Ovary (tissue), 9 donors: ENCODE results near the gene EGFLAM. TPM values are rescaled to one million over a fixed set of nuclear protein-coding genes. Genes with fewer than 3 reads are reported as not detected.

ENCODE experiments used
- DNase-seq, 5 donors: peaks; one replicate each; pipeline ENCODE4 v3.0.0-alpha.2; 2019 to 2020
- H3K27ac ChIP-seq, 2 donors: fragments of 200-600 bp; one replicate each; pipeline versions ENCODE4 v1.5.1 to v1.8.0; 2019 to 2022
- H3K27me3 ChIP-seq: fragments of 200-600 bp; one replicate; pipeline ENCODE4 v1.8.0; 2022
- H3K36me3 ChIP-seq: fragments of 200-600 bp; sonication (generic); one replicate; pipeline ENCODE4 v1.5.1; 2019
- H3K4me1 ChIP-seq: one replicate; pipeline ENCODE4 v1.8.1; 2013; ENCODE audit warnings: mild to moderate bottlenecking, moderate library complexity; ENCODE audit not compliant: insufficient read depth
- H3K4me3 ChIP-seq: fragments of 200-600 bp; sonication (generic); one replicate; pipeline ENCODE4 v1.5.1; 2017
- H3K9me3 ChIP-seq, 2 donors: fragments of 200-600 bp in 1 of 2; sonication (generic) in 1 of 2; one replicate each; pipeline versions ENCODE4 v1.5.1 to v1.8.1; 2013 to 2019; ENCODE audit warnings: mild to moderate bottlenecking in 1 of 2, moderate library complexity in 1 of 2
- EP300 ChIP-seq: sonication (generic); formaldehyde crosslinking; IDR thresholded peaks from one replicate; pipeline ENCODE4 v1.6.1; 2017; ENCODE audit warnings: antibody characterized with exemption
- POLR2A ChIP-seq: fragments of 450-650 bp; IDR thresholded peaks from one replicate; pipeline ENCODE4 v1.6.1; 2017; ENCODE audit warnings: antibody characterized with exemption, mild to moderate bottlenecking, moderate library complexity
- WGBS, 3 donors: extraction: QIAGEN DNeasy Blood & Tissue Kit in 1 of 3; methylation state at CpG; one replicate each; pipeline versions ENCODE4 v1.1.5 to v1.1.7; 2013 to 2017; 5-methylcytosine and 5-hydroxymethylcytosine counted together
- intact Hi-C, 4 donors: fragments of 100-400 bp; cut with DNase I; formaldehyde crosslinking; loops; one replicate each; pipeline versions ENCODE4 v1.11.0 to v1.15.1; 2022 to 2023
- polyA plus RNA-seq, 2 donors: library from polyadenylated mRNA; stranded (reverse); fragments of 200-250 nt in 1 of 2; fragments of 350-450 nt in 1 of 2; fragmentation: Illumina TruSeq in 1 of 2; extraction: RNeasy Lipid Tissue Mini Kit (QIAGEN cat#74804) in 1 of 2; gene quantifications; one replicate each; pipeline ENCODE4 v1.2.3, GENCODE V29; 2013 to 2014
- total RNA-seq, 7 donors: library from RNA; depleted of rRNA in 2 of 7; stranded (reverse); fragments of >200 nt in 2 of 7; fragmentation: NEBNext Ultra II Directional in 3 of 7; extraction: Animal tissue kit (Norgen Biotek cat#: 25700) in 3 of 7; gene quantifications; one replicate each; pipeline versions ENCODE4 v1.1.0 to v1.2.4, GENCODE V29; 2016 to 2023
- TF ChIP-seq, protein P1 (sequence below), 3 donors: fragments of 450-650 bp in 2 of 3; fragments of 200-600 bp in 1 of 3; IDR thresholded peaks; one replicate each; pipeline versions ENCODE4 v1.5.1 to v1.8.0; 2016 to 2022; ENCODE audit warnings: antibody characterized with exemption in 3 of 3, mild to moderate bottlenecking in 1 of 3
- donor health status: DM: no; HTN: no; CAD: no; lungs with moderate emphysema.
- donor health status: DM: no; HTN: no; CAD: no.
- donor health status: Bipolar disorder and iron deficiency.
- donor health status: DM: yes; HTN: yes; CAD: no.
- donor health status: DM: no; HTN: no; CAD: no.
- donor health status: DM: yes; HTN: yes; CAD: no.

EGFLAM gene
- total and polyA plus RNA-seq, 9 donors: 6.1 to 37.8 (median 17.1) TPM

DNA sequence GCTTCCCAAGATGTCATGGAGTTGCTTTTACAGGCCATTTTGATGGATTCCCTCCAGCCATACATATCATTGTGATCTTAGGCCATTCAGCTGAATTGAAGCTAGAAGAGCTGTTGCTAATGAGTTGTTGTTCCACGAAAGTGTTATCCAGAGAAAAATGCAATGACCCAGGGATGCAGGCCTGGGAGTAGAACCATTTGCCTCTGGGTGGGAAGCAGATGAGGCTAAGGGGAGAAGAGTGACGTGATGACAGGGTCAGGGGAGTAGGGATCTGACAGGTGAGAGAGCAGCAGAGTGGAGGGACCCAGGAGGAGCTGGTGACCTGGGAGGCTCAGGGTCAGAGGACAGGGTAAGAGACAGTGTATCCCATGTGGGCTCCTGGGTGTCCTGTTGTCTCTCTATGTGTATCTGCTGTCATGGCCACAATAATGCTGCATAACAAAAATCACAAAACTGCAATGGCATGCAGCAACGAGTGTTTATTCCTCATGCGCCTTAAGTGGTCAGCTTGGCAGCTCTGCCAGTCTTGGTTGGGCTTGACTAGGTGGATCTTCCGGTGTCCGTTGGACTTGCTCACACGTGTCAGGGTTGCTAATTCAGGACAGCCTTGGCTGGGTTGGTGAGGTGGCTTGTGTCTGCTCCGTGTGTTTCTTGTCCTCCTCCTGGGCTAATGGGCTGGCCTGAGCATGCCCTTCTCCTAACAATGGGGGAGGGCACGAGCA, 207.5 kb downstream of the EGFLAM start:
- DNase-seq: no peak
- no peak overlapping the region for H3K4me3 ChIP-seq
- H3K27ac ChIP-seq: peak overlapping the region; percentile 86 to 94
- no peaks in the 10 kb centered on the region for H3K36me3 ChIP-seq
- H3K4me1 ChIP-seq: peaks cover 49% of the 10 kb centered on the region
- TF ChIP-seq, protein P1, sequence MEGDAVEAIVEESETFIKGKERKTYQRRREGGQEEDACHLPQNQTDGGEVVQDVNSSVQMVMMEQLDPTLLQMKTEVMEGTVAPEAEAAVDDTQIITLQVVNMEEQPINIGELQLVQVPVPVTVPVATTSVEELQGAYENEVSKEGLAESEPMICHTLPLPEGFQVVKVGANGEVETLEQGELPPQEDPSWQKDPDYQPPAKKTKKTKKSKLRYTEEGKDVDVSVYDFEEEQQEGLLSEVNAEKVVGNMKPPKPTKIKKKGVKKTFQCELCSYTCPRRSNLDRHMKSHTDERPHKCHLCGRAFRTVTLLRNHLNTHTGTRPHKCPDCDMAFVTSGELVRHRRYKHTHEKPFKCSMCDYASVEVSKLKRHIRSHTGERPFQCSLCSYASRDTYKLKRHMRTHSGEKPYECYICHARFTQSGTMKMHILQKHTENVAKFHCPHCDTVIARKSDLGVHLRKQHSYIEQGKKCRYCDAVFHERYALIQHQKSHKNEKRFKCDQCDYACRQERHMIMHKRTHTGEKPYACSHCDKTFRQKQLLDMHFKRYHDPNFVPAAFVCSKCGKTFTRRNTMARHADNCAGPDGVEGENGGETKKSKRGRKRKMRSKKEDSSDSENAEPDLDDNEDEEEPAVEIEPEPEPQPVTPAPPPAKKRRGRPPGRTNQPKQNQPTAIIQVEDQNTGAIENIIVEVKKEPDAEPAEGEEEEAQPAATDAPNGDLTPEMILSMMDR (IDR thresholded peaks at IDR 0.05): no peak
- TF ChIP-seq POLR2A: peak; percentile 18
- H3K27me3 ChIP-seq: no peaks in the 10 kb centered on the region
- intact Hi-C loops: loop anchor here in 2 of 4 donors (2.0 to 10.0 kb wide), 2 partner anchors 89 to 91 kb away; partner anchors contain the start of gene LIFR (in 2 of the 2)
- WGBS, 3 donors: 73 to 78% (median 76%) methylated on average over 9 of the region's 9 CpGs
- H3K9me3 ChIP-seq: no peaks in the 10 kb centered on the region

DNA sequence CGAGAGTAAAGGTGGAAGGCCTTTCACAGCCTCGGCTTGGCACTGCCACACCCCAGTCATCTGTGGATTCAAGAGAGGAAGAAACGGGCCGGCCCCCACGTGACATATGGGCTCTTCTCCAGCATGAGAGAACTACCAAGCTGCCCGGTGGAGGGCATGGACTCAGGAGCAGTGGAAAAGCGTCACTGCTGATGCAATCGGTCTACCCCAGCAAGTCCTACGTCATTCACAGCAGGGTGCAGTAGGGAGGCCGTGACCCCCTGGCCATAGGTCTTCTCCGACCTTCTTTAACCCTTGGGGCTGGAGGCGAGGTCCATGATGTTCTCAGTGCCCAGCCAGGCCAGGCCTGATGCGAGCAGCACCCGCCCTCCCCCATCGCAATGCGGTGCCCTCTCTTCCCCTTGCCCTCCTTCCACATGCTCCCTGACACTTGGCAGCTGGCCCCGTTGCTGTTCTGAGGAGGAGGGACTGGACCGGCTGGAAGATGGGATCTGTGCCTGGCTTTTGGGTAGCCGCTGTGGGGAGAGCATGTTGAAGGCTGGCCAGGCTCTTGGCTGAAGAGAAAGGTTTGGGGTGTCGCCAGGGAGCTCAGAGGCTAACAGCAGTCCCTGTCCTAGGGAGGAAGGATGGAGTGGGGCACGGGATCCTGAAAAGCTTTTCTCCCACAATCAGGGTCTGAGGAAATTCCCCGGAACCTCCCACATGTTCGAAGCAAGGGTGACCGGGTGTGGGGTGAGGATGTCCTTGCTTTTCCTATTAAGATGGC, 208.2 kb downstream of the EGFLAM start:
- Histone ChIP-seq H3K36me3 (no peaks in the 10 kb centered on the region), H3K27ac (peak overlapping the region; percentile 86 to 94), H3K9me3 (no peaks in the 10 kb centered on the region), H3K27me3 (no peaks in the 10 kb centered on the region), H3K4me1 (peaks cover 49% of the 10 kb centered on the region), H3K4me3 (no peak overlapping the region)
- WGBS, 3 donors: 15 to 19% (median 17%) methylated on average over 24 of the region's 24 CpGs
- DNase-seq: peak; percentile 95 to 98 (median 97)
- TF ChIP-seq EP300: peak; percentile 95
- TF ChIP-seq, protein P1 (IDR thresholded peaks at IDR 0.05): no peak
- intact Hi-C loops: loop anchor here in 2 of 4 donors (2.0 to 10.0 kb wide), 2 partner anchors 88 to 90 kb away; partner anchors contain the start of gene LIFR (in 2 of the 2)

DNA sequence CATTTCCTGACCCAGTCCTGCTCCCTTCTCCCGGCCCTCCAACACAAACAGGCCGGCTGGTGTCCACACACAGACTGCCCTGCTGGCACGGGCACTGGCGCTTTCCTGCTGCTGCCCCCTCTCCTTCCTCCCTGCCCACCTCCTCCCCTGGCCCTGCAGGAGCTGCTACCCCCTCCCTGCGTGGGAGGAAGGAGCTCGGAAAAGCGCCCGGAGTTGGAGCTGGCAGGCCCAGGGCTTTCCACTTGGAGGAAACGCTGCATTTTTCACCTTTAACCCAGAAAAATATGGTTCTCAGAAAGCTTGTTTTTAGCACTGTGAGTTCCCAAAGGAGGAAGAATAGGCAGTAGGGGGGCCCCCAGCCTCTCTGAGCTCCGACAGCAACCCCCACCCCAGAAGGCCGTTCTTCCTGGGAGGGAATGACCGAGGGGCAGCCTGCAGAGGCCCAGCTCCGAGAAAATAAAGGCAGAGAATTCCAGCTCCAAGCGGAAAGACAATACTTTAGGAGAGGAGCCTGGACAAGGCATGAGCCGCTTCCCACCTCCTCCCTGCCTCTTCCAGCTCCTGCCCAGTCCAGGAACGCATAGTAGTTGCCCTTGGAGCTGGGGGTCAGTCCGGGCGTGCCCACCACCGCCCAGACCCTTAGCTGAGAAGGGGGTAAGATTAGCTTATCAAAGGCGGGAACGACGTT, 209.1 kb downstream of the EGFLAM start:
- intact Hi-C loops: loop anchor here in 2 of 4 donors (2.0 to 10.0 kb wide), 2 partner anchors 87 to 89 kb away; partner anchors contain the start of gene LIFR (in 2 of the 2)
- Histone ChIP-seq H3K9me3 (no peaks in the 10 kb centered on the region), H3K36me3 (no peaks in the 10 kb centered on the region), H3K4me1 (peaks cover 49% of the 10 kb centered on the region), H3K27ac (peak overlapping the region; percentile 86 to 94), H3K4me3 (peak overlapping the region; percentile 7), H3K27me3 (no peaks in the 10 kb centered on the region)
- WGBS, 3 donors: 3 to 5% (median 3%) methylated on average over 22 of the region's 22 CpGs
- DNase-seq: peak; percentile 79 to 90 (median 87)
- peak; percentile 57 for TF ChIP-seq EP300
- TF ChIP-seq, protein P1 (IDR thresholded peaks at IDR 0.05): no peak

DNA sequence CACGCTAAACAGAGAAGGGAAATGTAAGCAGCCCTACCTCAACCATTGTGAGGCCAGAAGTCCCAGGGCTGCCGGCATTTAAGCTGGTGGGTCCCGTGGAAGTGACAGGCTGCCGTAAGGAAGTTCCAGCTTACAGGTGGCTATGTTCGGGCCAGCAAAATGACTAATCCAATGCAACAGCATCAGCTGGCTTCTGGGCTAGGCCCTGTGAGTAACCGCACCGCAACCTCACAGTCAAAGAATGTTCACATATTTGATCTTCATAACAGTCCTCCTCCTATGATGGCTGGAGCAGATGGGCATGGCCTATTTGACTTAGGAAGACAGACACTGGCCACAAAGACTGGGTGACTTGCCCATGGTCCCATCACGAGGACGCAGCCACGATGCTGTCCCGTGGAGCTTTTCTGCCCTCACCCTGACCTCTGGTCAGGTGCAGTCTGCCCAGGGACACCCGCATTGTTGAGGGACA, 209.9 kb downstream of the EGFLAM start:
- DNase-seq: peak in 4 of 5 donors; percentile 40 to 74 (median 52)
- no peak overlapping the region for H3K4me3 ChIP-seq
- H3K4me1 ChIP-seq: peaks cover 49% of the 10 kb centered on the region
- peak overlapping the region; percentile 86 to 94 for H3K27ac ChIP-seq
- intact Hi-C loops: loop anchor here in 1 of 4 donors (10.0 kb wide), 1 partner anchor 87 kb away; the partner anchor contains the start of gene LIFR
- no peaks in the 10 kb centered on the region for H3K27me3 ChIP-seq
- H3K9me3 ChIP-seq: no peaks in the 10 kb centered on the region
- WGBS, 3 donors: 48 to 55% (median 49%) methylated on average over 11 to 12 of the region's 12 CpGs
- H3K36me3 ChIP-seq: no peaks in the 10 kb centered on the region
- TF ChIP-seq POLR2A (no peak), EP300 (no peak)
- TF ChIP-seq, protein P1 (IDR thresholded peaks at IDR 0.05): no peak
